Measurements from ENCODE around the gene NKPD1. TPM values are rescaled to one million over a fixed set of nuclear protein-coding genes. Genes with fewer than 3 reads are reported as not detected.

The NKPD1 gene
- total and polyA plus RNA-seq, 2 experiments from 2014 or later: 0.24 to 1.3 TPM

DNA sequence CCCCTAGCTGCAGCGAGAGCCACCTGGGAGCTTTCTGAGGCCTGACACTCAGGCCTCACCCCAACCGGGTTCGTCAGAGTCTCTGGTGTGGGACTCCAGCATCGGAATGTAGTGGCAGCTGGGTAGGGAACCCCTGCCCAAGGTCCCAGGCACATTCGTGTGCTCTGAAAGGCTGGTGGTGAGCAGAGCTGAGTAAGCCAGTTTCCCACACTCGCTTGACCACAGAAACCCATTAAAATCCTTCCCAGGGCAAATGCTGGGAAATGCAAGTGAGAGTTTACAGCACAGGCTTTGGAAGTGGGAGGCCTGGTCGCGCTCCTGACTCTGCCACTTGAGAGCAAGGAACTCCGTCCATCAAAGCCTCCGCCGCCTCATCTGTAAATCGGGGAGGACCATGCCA lies 13.0 kb upstream of the NKPD1 start (continued):
- TF ChIP-seq, protein P1, sequence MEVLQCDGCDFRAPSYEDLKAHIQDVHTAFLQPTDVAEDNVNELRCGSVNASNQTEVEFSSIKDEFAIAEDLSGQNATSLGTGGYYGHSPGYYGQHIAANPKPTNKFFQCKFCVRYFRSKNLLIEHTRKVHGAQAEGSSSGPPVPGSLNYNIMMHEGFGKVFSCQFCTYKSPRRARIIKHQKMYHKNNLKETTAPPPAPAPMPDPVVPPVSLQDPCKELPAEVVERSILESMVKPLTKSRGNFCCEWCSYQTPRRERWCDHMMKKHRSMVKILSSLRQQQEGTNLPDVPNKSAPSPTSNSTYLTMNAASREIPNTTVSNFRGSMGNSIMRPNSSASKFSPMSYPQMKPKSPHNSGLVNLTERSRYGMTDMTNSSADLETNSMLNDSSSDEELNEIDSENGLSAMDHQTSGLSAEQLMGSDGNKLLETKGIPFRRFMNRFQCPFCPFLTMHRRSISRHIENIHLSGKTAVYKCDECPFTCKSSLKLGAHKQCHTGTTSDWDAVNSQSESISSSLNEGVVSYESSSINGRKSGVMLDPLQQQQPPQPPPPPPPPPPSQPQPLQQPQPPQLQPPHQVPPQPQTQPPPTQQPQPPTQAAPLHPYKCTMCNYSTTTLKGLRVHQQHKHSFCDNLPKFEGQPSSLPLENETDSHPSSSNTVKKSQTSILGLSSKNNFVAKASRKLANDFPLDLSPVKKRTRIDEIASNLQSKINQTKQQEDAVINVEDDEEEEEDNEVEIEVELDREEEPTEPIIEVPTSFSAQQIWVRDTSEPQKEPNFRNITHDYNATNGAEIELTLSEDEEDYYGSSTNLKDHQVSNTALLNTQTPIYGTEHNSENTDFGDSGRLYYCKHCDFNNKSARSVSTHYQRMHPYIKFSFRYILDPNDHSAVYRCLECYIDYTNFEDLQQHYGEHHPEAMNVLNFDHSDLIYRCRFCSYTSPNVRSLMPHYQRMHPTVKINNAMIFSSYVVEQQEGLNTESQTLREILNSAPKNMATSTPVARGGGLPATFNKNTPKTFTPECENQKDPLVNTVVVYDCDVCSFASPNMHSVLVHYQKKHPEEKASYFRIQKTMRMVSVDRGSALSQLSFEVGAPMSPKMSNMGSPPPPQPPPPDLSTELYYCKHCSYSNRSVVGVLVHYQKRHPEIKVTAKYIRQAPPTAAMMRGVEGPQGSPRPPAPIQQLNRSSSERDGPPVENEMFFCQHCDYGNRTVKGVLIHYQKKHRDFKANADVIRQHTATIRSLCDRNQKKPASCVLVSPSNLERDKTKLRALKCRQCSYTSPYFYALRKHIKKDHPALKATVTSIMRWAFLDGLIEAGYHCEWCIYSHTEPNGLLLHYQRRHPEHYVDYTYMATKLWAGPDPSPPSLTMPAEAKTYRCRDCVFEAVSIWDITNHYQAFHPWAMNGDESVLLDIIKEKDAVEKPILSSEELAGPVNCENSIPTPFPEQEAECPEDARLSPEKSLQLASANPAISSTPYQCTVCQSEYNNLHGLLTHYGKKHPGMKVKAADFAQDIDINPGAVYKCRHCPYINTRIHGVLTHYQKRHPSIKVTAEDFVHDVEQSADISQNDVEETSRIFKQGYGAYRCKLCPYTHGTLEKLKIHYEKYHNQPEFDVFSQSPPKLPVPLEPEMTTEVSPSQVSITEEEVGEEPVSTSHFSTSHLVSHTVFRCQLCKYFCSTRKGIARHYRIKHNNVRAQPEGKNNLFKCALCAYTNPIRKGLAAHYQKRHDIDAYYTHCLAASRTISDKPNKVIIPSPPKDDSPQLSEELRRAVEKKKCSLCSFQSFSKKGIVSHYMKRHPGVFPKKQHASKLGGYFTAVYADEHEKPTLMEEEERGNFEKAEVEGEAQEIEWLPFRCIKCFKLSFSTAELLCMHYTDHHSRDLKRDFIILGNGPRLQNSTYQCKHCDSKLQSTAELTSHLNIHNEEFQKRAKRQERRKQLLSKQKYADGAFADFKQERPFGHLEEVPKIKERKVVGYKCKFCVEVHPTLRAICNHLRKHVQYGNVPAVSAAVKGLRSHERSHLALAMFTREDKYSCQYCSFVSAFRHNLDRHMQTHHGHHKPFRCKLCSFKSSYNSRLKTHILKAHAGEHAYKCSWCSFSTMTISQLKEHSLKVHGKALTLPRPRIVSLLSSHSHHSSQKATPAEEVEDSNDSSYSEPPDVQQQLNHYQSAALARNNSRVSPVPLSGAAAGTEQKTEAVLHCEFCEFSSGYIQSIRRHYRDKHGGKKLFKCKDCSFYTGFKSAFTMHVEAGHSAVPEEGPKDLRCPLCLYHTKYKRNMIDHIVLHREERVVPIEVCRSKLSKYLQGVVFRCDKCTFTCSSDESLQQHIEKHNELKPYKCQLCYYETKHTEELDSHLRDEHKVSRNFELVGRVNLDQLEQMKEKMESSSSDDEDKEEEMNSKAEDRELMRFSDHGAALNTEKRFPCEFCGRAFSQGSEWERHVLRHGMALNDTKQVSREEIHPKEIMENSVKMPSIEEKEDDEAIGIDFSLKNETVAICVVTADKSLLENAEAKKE (CRISPR knock-in tag; IDR thresholded peaks at IDR 0.05): no peak

DNA sequence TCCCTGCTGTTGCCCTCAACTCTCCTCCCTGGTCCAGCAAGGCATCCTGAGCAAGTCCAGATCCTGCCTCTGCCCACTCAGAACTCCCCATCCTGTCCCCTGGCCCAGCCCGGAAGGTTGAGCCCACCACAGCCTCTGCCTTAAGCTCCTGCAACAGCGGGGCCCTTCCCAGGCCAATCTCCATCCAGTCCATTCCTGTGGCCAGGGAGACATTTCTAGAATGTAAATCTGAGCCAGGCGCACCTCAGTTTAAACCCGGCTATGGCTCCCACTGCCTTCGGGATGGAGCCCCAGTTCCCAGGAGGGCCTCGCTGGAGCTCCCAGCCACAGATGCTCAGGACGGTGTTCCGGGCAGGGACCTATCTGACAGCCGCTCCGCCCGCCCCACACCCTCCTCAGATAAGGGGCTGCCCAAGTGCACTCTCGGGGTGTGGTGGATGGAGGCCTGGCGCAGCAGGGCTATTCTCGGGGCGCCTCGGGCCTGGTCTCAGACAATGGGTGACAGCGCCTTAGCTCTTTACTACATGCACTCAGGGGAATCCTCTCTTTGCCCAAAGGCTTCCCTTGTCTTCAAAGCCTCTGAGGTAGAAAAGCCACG lies 11.9 kb upstream of the NKPD1 start:
- peaks cover 6% of the 10 kb centered on the region for H3K27me3 Mint-ChIP-seq (ENCODE audit: insufficient read depth, low read depth, poor library complexity)
- Histone ChIP-seq H3F3A (replicated peaks; ENCODE audit: low read depth) (0 out of 2 replicates have a peak, but pooled peaks cover 4% of the 10 kb centered on the region), H3K4me2 (no peak overlapping the region), H4K20me1 (replicated peaks; ENCODE audit: insufficient read depth) (no peaks in the 10 kb centered on the region; the same call in 1 of the 2 replicates), H3K4me1 (ENCODE audit: insufficient read depth) (no peaks in the 10 kb centered on the region), H3K9me2 (ENCODE audit: insufficient read depth) (no peaks in the 10 kb centered on the region), H3K4me3 (no peak overlapping the region), H3K36me3 (ENCODE audit: insufficient read depth) (no peaks in the 10 kb centered on the region), H3K79me2 (replicated peaks; ENCODE audit: insufficient read depth) (peaks cover 6% of the 10 kb centered on the region), H3K27me3 (ENCODE audit: insufficient read depth) (no peaks in the 10 kb centered on the region), H2AFZ (no peak overlapping the region), H3K27ac (ENCODE audit: low read depth) (no peak overlapping the region)
- H3K4me1 Mint-ChIP-seq: no peaks in the 10 kb centered on the region
- no peaks in the 10 kb centered on the region; the same call in 2 of the 3 replicates for H3K36me3 Mint-ChIP-seq (ENCODE audit: low read depth)
- H3K27ac Mint-ChIP-seq: no peak overlapping the region
- ATAC-seq: no peak
- no peak overlapping the region for H3K4me3 Mint-ChIP-seq
- H3K9me3 Mint-ChIP-seq: no peaks in the 10 kb centered on the region
- no peak for DNase-seq (ENCODE audit: low spot score)
- no peak for TF ChIP-seq POLR2AphosphoS5 (IDR thresholded peaks at IDR 0.05; ENCODE audit: low read depth)
- TF ChIP-seq, protein P1 (CRISPR knock-in tag; IDR thresholded peaks at IDR 0.05): no peak
- TF ChIP-seq, protein P2, sequence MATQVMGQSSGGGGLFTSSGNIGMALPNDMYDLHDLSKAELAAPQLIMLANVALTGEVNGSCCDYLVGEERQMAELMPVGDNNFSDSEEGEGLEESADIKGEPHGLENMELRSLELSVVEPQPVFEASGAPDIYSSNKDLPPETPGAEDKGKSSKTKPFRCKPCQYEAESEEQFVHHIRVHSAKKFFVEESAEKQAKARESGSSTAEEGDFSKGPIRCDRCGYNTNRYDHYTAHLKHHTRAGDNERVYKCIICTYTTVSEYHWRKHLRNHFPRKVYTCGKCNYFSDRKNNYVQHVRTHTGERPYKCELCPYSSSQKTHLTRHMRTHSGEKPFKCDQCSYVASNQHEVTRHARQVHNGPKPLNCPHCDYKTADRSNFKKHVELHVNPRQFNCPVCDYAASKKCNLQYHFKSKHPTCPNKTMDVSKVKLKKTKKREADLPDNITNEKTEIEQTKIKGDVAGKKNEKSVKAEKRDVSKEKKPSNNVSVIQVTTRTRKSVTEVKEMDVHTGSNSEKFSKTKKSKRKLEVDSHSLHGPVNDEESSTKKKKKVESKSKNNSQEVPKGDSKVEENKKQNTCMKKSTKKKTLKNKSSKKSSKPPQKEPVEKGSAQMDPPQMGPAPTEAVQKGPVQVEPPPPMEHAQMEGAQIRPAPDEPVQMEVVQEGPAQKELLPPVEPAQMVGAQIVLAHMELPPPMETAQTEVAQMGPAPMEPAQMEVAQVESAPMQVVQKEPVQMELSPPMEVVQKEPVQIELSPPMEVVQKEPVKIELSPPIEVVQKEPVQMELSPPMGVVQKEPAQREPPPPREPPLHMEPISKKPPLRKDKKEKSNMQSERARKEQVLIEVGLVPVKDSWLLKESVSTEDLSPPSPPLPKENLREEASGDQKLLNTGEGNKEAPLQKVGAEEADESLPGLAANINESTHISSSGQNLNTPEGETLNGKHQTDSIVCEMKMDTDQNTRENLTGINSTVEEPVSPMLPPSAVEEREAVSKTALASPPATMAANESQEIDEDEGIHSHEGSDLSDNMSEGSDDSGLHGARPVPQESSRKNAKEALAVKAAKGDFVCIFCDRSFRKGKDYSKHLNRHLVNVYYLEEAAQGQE (IDR thresholded peaks at IDR 0.05; ENCODE audit: unreplicated experiment): no peak
